ENCODE results near the gene PLCD4.

PLCD4 gene

GRCh38 chr2:218618102-218618860 is 10.6 kb downstream of the PLCD4 start:
- in situ Hi-C loops (cut with HindIII; ENCODE audit: low sequenced_read_pairs), result no loop called here

GRCh38 chr2:218621007-218621406 is 13.3 kb downstream of the PLCD4 start:
- in situ Hi-C loops (cut with HindIII; ENCODE audit: low sequenced_read_pairs), result no loop called here

GRCh38 chr2:218622606-218623365 is 15.1 kb downstream of the PLCD4 start:
- in situ Hi-C loops (cut with HindIII; ENCODE audit: low sequenced_read_pairs), result no loop called here

GRCh38 chr2:218623366-218623705 is 15.6 kb downstream of the PLCD4 start:
- in situ Hi-C loops (cut with HindIII; ENCODE audit: low sequenced_read_pairs), result no loop called here

GRCh38 chr2:218626369-218626768 is 18.7 kb downstream of the PLCD4 start:
- in situ Hi-C loops (cut with HindIII; ENCODE audit: low sequenced_read_pairs), result no loop called here

GRCh38 chr2:218627939-218628338 is 20.2 kb downstream of the PLCD4 start:
- in situ Hi-C loops (cut with HindIII; ENCODE audit: low sequenced_read_pairs), result no loop called here

- in situ Hi-C loops (cut with HindIII; ENCODE audit: low sequenced_read_pairs), result no loop called here
Measured at GRCh38 chr2:218631837-218632236, 24.1 kb downstream of the PLCD4 start.

GRCh38 chr2:218635719-218636118 is 28.0 kb downstream of the PLCD4 start:
- in situ Hi-C loops (cut with HindIII; ENCODE audit: low sequenced_read_pairs), result no loop called here

GRCh38 chr2:218638372-218638771 is 30.7 kb downstream of the PLCD4 start:
- in situ Hi-C loops (cut with HindIII; ENCODE audit: low sequenced_read_pairs), result no loop called here

- in situ Hi-C loops (cut with HindIII; ENCODE audit: low sequenced_read_pairs), result no loop called here
Measured at GRCh38 chr2:218642121-218642656, 34.5 kb downstream of the PLCD4 start.

- in situ Hi-C loops (cut with HindIII; ENCODE audit: low sequenced_read_pairs), result no loop called here
Measured at GRCh38 chr2:218642786-218643185, 35.1 kb downstream of the PLCD4 start.

GRCh38 chr2:218643751-218644310 is 36.1 kb downstream of the PLCD4 start:
- in situ Hi-C loops (cut with HindIII; ENCODE audit: low sequenced_read_pairs), result no loop called here

GRCh38 chr2:218644721-218645120 is 37.0 kb downstream of the PLCD4 start:
- in situ Hi-C loops (cut with HindIII; ENCODE audit: low sequenced_read_pairs), result no loop called here

- in situ Hi-C loops (cut with HindIII; ENCODE audit: low sequenced_read_pairs), result no loop called here
Measured at GRCh38 chr2:218645126-218645525, 37.4 kb downstream of the PLCD4 start.

- in situ Hi-C loops (cut with HindIII; ENCODE audit: low sequenced_read_pairs), result no loop called here
Measured at GRCh38 chr2:218648088-218648786, 40.5 kb downstream of the PLCD4 start.

- in situ Hi-C loops (cut with HindIII; ENCODE audit: low sequenced_read_pairs), result no loop called here
Measured at GRCh38 chr2:218648787-218649100, 41.0 kb downstream of the PLCD4 start.

GRCh38 chr2:218655751-218656150 is 48.1 kb downstream of the PLCD4 start:
- in situ Hi-C loops (cut with HindIII; ENCODE audit: low sequenced_read_pairs), result loop anchor here (5.0 kb wide), 2 partner anchors 47 to 88 kb away; partner anchors contain the start of genes CNOT9 and USP37

GRCh38 chr2:218658671-218659257 is 51.1 kb downstream of the PLCD4 start:
- in situ Hi-C loops (cut with HindIII; ENCODE audit: low sequenced_read_pairs), result loop anchor here (5.0 kb wide), 2 partner anchors 44 to 91 kb away; partner anchors contain the start of genes CNOT9 and USP37

- in situ Hi-C loops (cut with HindIII; ENCODE audit: low sequenced_read_pairs), result loop anchor here (5.0 kb wide), 2 partner anchors 43 to 92 kb away; partner anchors contain the start of genes CNOT9 and USP37
Measured at GRCh38 chr2:218659258-218659987, 51.7 kb downstream of the PLCD4 start, which contains the start of the genes BCS1L and ZNF142. BCS1L (plus strand) TSS chr2:218659683; CDS start chr2:218660988, 1,305 bp downstream. ZNF142 (minus strand) TSS chr2:218659623; CDS start chr2:218656429, 3,194 bp downstream.

GRCh38 chr2:218659988-218660358 is 52.3 kb downstream of the PLCD4 start:
- in situ Hi-C loops (cut with HindIII; ENCODE audit: low sequenced_read_pairs), result loop anchor here (5.0 kb wide), 2 partner anchors 42 to 93 kb away; partner anchors contain the start of genes CNOT9 and USP37

All from endothelial cell of hepatic sinusoid (primary cell).